SK-N-SH (cell line): Measurements from ENCODE around the gene TCF7L2. TPM values are rescaled to one million over a fixed set of nuclear protein-coding genes. Genes with fewer than 3 reads are reported as not detected.
A peak's percentile ranks its signal among the peaks of the same experiment; 100 is the strongest.

Experiments
- CTCF ChIA-PET: fragments of 300-600, 350-600 bp; formaldehyde crosslinking; extraction: SDS; loops from one replicate; lab custom pipeline; 2021; lab: Yijun Ruan, JAX
- POLR2A ChIA-PET: fragments of 350-600 bp; sonication (Branson Sonifier 250); formaldehyde crosslinking; extraction: SDS; loops from one replicate; lab custom pipeline; 2020; ENCODE audit warnings: antibody characterized with exemption, inconsistent platforms; lab: Yijun Ruan, JAX
- DNase-seq: peaks from one replicate; pipeline ENCODE4 v3.0.0; 2012
- H2AFZ ChIP-seq: fragments of 200-600 bp; sonication (generic); 2 replicates; pipeline ENCODE4 v1.8.1; 2016; ENCODE audit warnings: antibody characterized with exemption, mild to moderate bottlenecking, low read depth
- H3F3A ChIP-seq: fragments of 200-600 bp; sonication (generic); replicated peaks from 2 replicates; pipeline ENCODE3; 2016; ENCODE audit warnings: antibody characterized with exemption, mild to moderate bottlenecking; ENCODE audit not compliant: insufficient read depth
- H3K27ac ChIP-seq, 2 experiments: fragments of 200-500 bp in 1 of 2; fragments of 200-600 bp in 1 of 2; sonication (Bioruptor generic) in 1 of 2; sonication (generic), shearing (Covaris generic) in 1 of 2; 2 replicates each; pipeline versions ENCODE4 v1.5.1 to v1.6.1; 2014 to 2016; ENCODE audit warnings: low read depth in 2 of 2, inconsistent platforms in 1 of 2, low read length in 1 of 2, mild to moderate bottlenecking in 1 of 2, mixed read lengths in 1 of 2
- H3K27me3 ChIP-seq: fragments of 200-600 bp; sonication (generic), shearing (Covaris generic); 2 replicates; pipeline ENCODE4 v1.6.1; 2016; ENCODE audit warnings: mixed run types; ENCODE audit not compliant: insufficient read depth
- H3K36me3 ChIP-seq, 2 experiments: fragments of 200-500 bp in 1 of 2; fragments of 200-600 bp in 1 of 2; sonication (Bioruptor generic) in 1 of 2; sonication (generic) in 1 of 2; replicated peaks in 1 of 2; 2 replicates each; pipeline versions ENCODE3 to v1.5.1; 2014 to 2016; ENCODE audit warnings: low read length in 1 of 2, mild to moderate bottlenecking in 1 of 2; ENCODE audit not compliant: insufficient read depth in 2 of 2, control insufficient read depth in 1 of 2
- H3K4me1 ChIP-seq, 2 experiments: fragments of 200-500 bp in 1 of 2; fragments of 200-600 bp in 1 of 2; sonication (Bioruptor generic) in 1 of 2; sonication (generic), shearing (Covaris generic) in 1 of 2; 2 replicates each; pipeline versions ENCODE4 v1.5.1 to v1.6.1; 2014 to 2016; ENCODE audit warnings: low read depth in 1 of 2, low read length in 1 of 2, mixed run types in 1 of 2; ENCODE audit not compliant: insufficient read depth in 2 of 2, control insufficient read depth in 1 of 2
- H3K4me2 ChIP-seq: fragments of 200-600 bp; sonication (generic), shearing (Covaris generic); 2 replicates; pipeline ENCODE4 v1.6.1; 2017; ENCODE audit warnings: mixed run types
- H3K4me3 ChIP-seq, 2 experiments: fragments of 200-500 bp in 1 of 2; fragments of 200-600 bp in 1 of 2; sonication (Bioruptor generic) in 1 of 2; sonication (generic), shearing (Covaris generic) in 1 of 2; 2 replicates each; pipeline versions ENCODE4 v1.5.1 to v1.8.1; 2014 to 2016; ENCODE audit warnings: low read depth in 2 of 2, inconsistent platforms in 1 of 2, low read length in 1 of 2, mild to moderate bottlenecking in 1 of 2, mixed read lengths in 1 of 2, moderate library complexity in 1 of 2
- H3K79me2 ChIP-seq: fragments of 200-600 bp; sonication (generic); 2 replicates; pipeline ENCODE4 v1.8.1; 2017; ENCODE audit warnings: mild to moderate bottlenecking; ENCODE audit not compliant: insufficient read depth
- H3K9ac ChIP-seq: fragments of 200-600 bp; sonication (generic); 2 replicates; pipeline ENCODE4 v1.6.1; 2017; ENCODE audit warnings: mixed run types
- H3K9me2 ChIP-seq: fragments of 200-600 bp; sonication (generic); 2 replicates; pipeline ENCODE4 v1.6.1; 2017; ENCODE audit warnings: mixed run types
- H3K9me3 ChIP-seq: fragments of 200-600 bp; sonication (generic); 2 replicates; pipeline ENCODE4 v1.6.1; 2017; ENCODE audit warnings: mixed run types, mild to moderate bottlenecking, moderate library complexity
- H4K20me1 ChIP-seq: fragments of 200-600 bp; sonication (generic); 2 replicates; pipeline ENCODE4 v1.6.1; 2017; ENCODE audit warnings: mild to moderate bottlenecking, mixed run types; ENCODE audit not compliant: insufficient read depth
- EP300 ChIP-seq, 2 experiments: IDR thresholded peaks; 2 replicates each; pipeline versions ENCODE4 v1.4.0 to v1.6.1; 2012; ENCODE audit warnings: borderline replicate concordance in 1 of 2, low read depth in 1 of 2, low read length in 1 of 2
- FOSL2 ChIP-seq: IDR thresholded peaks from 2 replicates; pipeline ENCODE4 v1.4.0; 2012; ENCODE audit warnings: low read depth, mild to moderate bottlenecking, moderate library complexity, borderline replicate concordance
- MEF2A ChIP-seq: IDR thresholded peaks from 2 replicates; pipeline ENCODE4 v1.4.0; 2012; ENCODE audit warnings: low read depth, borderline replicate concordance
- NFIC ChIP-seq: IDR thresholded peaks from 2 replicates; pipeline ENCODE4 v1.4.0; 2012; ENCODE audit warnings: borderline replicate concordance
- RXRA ChIP-seq: IDR thresholded peaks from 2 replicates; pipeline ENCODE4 v1.4.0; 2012; ENCODE audit warnings: low read depth, mild to moderate bottlenecking, borderline replicate concordance
- SMC3 ChIP-seq: IDR thresholded peaks from 2 replicates; pipeline ENCODE4 v1.6.1; 2012; ENCODE audit warnings: low read depth, low read length, improper control_type of control experiment
- YY1 ChIP-seq: IDR thresholded peaks from 2 replicates; pipeline ENCODE4 v1.4.0; 2012; ENCODE audit warnings: low read depth, mild to moderate bottlenecking
- WGBS: methylation state at CpG from one replicate; pipeline ENCODE4 v1.1.6; 2017; ENCODE audit warnings: low lambda C conversion rate; 5-methylcytosine and 5-hydroxymethylcytosine counted together
- polyA plus RNA-seq, 3 experiments: library from polyadenylated mRNA; depleted of rRNA; stranded (reverse); fragments of >200 nt; gene quantifications; 2 replicates each; pipeline ENCODE4 v1.2.3, GENCODE V29; 2012
- TF ChIP-seq, protein P1 (sequence below): IDR thresholded peaks from 2 replicates; pipeline ENCODE4 v1.4.0; 2012; ENCODE audit warnings: low read depth, borderline replicate concordance
- TF ChIP-seq, protein P2 (sequence below): IDR thresholded peaks from 2 replicates; pipeline ENCODE4 v1.4.0; 2012; ENCODE audit warnings: low read depth
- TF ChIP-seq, protein P3 (sequence below): fragments of 150-350 bp; IDR thresholded peaks from 2 replicates; pipeline ENCODE4 v1.6.1; 2016; ENCODE audit warnings: mild to moderate bottlenecking, low read depth, low read length
- TF ChIP-seq, protein P4 (sequence below): IDR thresholded peaks from 2 replicates; pipeline ENCODE4; 2012

Gene TCF7L2
- polyA plus RNA-seq, 1 of the 3 experiments (the other 2 are of a cell fraction): 10.2 TPM

DNA sequence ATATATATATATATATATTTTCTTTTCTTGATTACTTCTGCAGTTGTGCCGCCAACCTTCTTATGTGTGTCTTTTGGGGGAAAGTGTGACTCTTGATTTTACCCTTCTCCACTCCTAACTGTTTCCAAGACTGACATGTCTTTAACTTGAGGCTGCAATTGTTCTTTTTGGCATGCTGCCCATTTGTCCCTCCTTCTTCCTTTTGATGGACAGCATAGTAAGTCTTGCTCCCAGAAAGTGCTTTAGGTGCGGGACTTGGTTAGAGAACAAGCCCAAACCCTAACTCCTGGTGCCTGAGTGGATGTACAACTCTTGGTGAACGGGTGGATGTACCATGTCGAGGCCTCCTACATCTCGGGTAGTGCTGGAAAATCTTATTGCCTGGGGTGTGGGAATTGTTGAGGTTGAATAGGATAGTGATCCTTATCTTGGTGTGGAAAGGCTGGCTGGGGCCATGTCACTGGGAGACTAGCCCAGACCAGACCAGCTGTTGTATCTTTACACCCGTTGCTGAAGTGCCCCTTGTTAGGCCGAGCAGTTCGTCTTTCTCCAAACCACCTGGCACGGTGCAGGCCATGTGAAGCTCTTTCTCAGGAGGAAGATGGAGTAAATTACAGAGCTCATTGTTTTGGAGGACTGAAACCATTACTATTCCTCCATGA is 16.3 kb downstream of the TCF7L2 start:
- Histone ChIP-seq H3K36me3 (peaks cover 0 to 12% of the 10 kb centered on the region in 2 experiments), H3K9me3 (no peaks in the 10 kb centered on the region), H3F3A (peaks cover 20% of the 10 kb centered on the region), H3K4me3 (no peak overlapping the region), H3K9ac (no peak overlapping the region), H3K27ac (peak overlapping the region in 1 of 2 experiments; percentile 81; a peak in 3 of 4 replicates), H3K4me2 (peak overlapping the region; percentile 34; the same call in 1 of the 2 replicates), H3K9me2 (no peaks in the 10 kb centered on the region), H3K27me3 (no peaks in the 10 kb centered on the region), H3K79me2 (peaks cover 79% of the 10 kb centered on the region), H4K20me1 (peaks cover 6% of the 10 kb centered on the region; the same call in 1 of the 2 replicates), H2AFZ (no peak overlapping the region), H3K4me1 (peaks cover 12 to 28% of the 10 kb centered on the region in 2 experiments; a peak in 3 of 4 replicates)
- WGBS: 84% methylated on average over 7 of the region's 9 CpGs
- ChIA-PET POLR2A (no interaction called here), CTCF (interaction anchor here (0.9 to 2.6 kb wide), 2 partner anchors 10 to 419 kb away, joined by 3 to 6 read pairs; no protein-coding TSS in a partner anchor)
- DNase-seq: no peak
- TF ChIP-seq YY1: no peak
- TF ChIP-seq EP300 (IDR thresholded peaks at IDR 0.05; ENCODE audit: borderline replicate concordance in 1 of 2, low read depth in 1 of 2, low read length in 1 of 2): no peak
- TF ChIP-seq, protein P1, sequence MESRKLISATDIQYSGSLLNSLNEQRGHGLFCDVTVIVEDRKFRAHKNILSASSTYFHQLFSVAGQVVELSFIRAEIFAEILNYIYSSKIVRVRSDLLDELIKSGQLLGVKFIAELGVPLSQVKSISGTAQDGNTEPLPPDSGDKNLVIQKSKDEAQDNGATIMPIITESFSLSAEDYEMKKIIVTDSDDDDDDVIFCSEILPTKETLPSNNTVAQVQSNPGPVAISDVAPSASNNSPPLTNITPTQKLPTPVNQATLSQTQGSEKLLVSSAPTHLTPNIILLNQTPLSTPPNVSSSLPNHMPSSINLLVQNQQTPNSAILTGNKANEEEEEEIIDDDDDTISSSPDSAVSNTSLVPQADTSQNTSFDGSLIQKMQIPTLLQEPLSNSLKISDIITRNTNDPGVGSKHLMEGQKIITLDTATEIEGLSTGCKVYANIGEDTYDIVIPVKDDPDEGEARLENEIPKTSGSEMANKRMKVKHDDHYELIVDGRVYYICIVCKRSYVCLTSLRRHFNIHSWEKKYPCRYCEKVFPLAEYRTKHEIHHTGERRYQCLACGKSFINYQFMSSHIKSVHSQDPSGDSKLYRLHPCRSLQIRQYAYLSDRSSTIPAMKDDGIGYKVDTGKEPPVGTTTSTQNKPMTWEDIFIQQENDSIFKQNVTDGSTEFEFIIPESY: no peak
- peak; percentile 39; the same call in 1 of the 2 replicates for TF ChIP-seq NFIC
- TF ChIP-seq, protein P2, sequence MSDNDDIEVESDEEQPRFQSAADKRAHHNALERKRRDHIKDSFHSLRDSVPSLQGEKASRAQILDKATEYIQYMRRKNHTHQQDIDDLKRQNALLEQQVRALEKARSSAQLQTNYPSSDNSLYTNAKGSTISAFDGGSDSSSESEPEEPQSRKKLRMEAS: no peak
- no peak for TF ChIP-seq RXRA

DNA sequence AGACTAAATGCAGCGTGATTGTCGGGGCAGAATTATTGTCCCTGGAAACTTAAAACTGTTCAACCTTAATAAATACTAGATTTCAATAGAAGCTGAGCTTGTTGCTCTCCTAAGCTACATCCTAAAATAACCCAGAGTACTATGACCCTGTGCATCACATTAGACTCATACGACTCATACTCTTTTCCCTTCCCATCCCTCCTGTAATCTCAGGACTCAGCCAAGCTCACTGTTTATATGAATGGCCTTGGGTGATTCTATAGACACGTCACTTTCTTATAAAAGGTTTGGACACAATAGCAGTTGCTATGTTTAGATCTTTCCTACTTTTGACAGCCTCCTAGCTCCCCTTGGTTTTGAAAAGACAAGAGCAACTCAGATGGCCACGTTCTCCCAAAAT is 17.2 kb downstream of the TCF7L2 start:
- peaks cover 20% of the 10 kb centered on the region for H3F3A ChIP-seq
- H3K36me3 ChIP-seq: peaks cover 0 to 15% of the 10 kb centered on the region in 2 experiments
- no peak overlapping the region for H3K4me2 ChIP-seq
- no peak for DNase-seq
- H3K9me3 ChIP-seq: no peaks in the 10 kb centered on the region
- TF ChIP-seq FOSL2 (peak; percentile 47; the same call in 1 of the 2 replicates), MEF2A (peak; percentile 54; the same call in 1 of the 2 replicates), SMC3 (no peak)
- TF ChIP-seq, protein P3, sequence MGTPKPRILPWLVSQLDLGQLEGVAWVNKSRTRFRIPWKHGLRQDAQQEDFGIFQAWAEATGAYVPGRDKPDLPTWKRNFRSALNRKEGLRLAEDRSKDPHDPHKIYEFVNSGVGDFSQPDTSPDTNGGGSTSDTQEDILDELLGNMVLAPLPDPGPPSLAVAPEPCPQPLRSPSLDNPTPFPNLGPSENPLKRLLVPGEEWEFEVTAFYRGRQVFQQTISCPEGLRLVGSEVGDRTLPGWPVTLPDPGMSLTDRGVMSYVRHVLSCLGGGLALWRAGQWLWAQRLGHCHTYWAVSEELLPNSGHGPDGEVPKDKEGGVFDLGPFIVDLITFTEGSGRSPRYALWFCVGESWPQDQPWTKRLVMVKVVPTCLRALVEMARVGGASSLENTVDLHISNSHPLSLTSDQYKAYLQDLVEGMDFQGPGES: no peak
- TF ChIP-seq, protein P4, sequence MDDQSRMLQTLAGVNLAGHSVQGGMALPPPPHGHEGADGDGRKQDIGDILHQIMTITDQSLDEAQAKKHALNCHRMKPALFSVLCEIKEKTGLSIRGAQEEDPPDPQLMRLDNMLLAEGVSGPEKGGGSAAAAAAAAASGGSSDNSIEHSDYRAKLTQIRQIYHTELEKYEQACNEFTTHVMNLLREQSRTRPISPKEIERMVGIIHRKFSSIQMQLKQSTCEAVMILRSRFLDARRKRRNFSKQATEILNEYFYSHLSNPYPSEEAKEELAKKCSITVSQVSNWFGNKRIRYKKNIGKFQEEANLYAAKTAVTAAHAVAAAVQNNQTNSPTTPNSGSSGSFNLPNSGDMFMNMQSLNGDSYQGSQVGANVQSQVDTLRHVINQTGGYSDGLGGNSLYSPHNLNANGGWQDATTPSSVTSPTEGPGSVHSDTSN: 0 out of 2 replicates have a peak, but pooled peaks have one; percentile 6
- no peak overlapping the region for H3K4me3 ChIP-seq
- H3K9ac ChIP-seq: no peak overlapping the region
- peaks cover 79% of the 10 kb centered on the region for H3K79me2 ChIP-seq
- 70% methylated on average over 5 of the region's 5 CpGs for WGBS
- peaks cover 6% of the 10 kb centered on the region; the same call in 1 of the 2 replicates for H4K20me1 ChIP-seq
- no peaks in the 10 kb centered on the region for H3K9me2 ChIP-seq
- CTCF ChIA-PET: interaction anchor here (0.9 kb wide), 1 partner anchor 9 kb away, joined by 3 read pairs; no protein-coding TSS in a partner anchor
- H3K4me1 ChIP-seq: peaks cover 12 to 28% of the 10 kb centered on the region in 2 experiments; a peak in 3 of 4 replicates
- H3K27me3 ChIP-seq: no peaks in the 10 kb centered on the region
- POLR2A ChIA-PET: no interaction called here
- H2AFZ ChIP-seq: no peak overlapping the region
- H3K27ac ChIP-seq: peak overlapping the region in 1 of 2 experiments; percentile 81; a peak in 2 of 4 replicates
